Testis (tissue), 3 donors: ENCODE data around the gene P3H2. TPM values are rescaled to one million over a fixed set of nuclear protein-coding genes. Genes with fewer than 3 reads are reported as not detected.

Source experiments
- DNase-seq: peaks from one replicate; pipeline ENCODE4 v3.0.0-alpha.2; 2019
- H3K27ac ChIP-seq, 2 donors: fragments of 200-600 bp; sonication (generic); one replicate each; pipeline ENCODE4 v1.5.1; 2019
- H3K27me3 ChIP-seq: fragments of 200-600 bp; sonication (generic); one replicate; pipeline ENCODE4 v1.5.1; 2019
- H3K36me3 ChIP-seq: fragments of 200-600 bp; sonication (generic); one replicate; pipeline ENCODE4 v1.5.1; 2017; ENCODE audit warnings: low read depth; ENCODE audit errors: missing control alignments
- H3K4me1 ChIP-seq: fragments of 200-600 bp; sonication (generic); one replicate; pipeline ENCODE4 v1.5.1; 2019
- H3K4me3 ChIP-seq, 2 donors: fragments of 200-600 bp; sonication (generic); one replicate each; pipeline ENCODE4 v1.5.1; 2017 to 2019
- H3K9me3 ChIP-seq: fragments of 200-600 bp; sonication (generic); one replicate; pipeline ENCODE4 v1.5.1; 2017
- CTCF ChIP-seq, 3 experiments: fragments of 450-650 bp in 2 of 3; fragments of 200-600 bp in 1 of 3; sonication (generic) in 1 of 3; IDR thresholded peaks; one replicate each; pipeline ENCODE4 v1.5.1; 2016 to 2019; ENCODE audit warnings: antibody characterized with exemption in 3 of 3, mild to moderate bottlenecking in 2 of 3, moderate library complexity in 1 of 3
- POLR2A ChIP-seq: fragments of 450-650 bp; IDR thresholded peaks from one replicate; pipeline ENCODE4 v1.6.1; 2017; ENCODE audit warnings: antibody characterized with exemption, mild to moderate bottlenecking, moderate library complexity
- WGBS, 2 donors: methylation state at CpG; one replicate each; pipeline ENCODE4 v1.1.5; 2018; 5-methylcytosine and 5-hydroxymethylcytosine counted together
- intact Hi-C: fragments of 100-400 bp; cut with DNase I; formaldehyde crosslinking; loops from one replicate; pipeline ENCODE4 v1.15.1; 2023; ENCODE audit warnings: low total_unique reads
- polyA plus RNA-seq: library from polyadenylated mRNA; stranded (reverse); fragments of 350-450 nt; fragmentation: Illumina TruSeq; extraction: RNeasy Lipid Tissue Mini Kit (QIAGEN cat#74804); gene quantifications from one replicate; pipeline ENCODE4 v1.2.3, GENCODE V29; 2014; ENCODE audit warnings: low read depth, low replicate concordance; ENCODE audit not compliant: insufficient read depth
- total RNA-seq, 2 donors: library from RNA; depleted of rRNA; stranded (reverse); fragments of >200 nt; gene quantifications; one replicate each; pipeline ENCODE4 v1.2.3, GENCODE V29; 2016

Gene P3H2
- total and polyA plus RNA-seq, 3 donors from 2014 or later: 7.2 to 11.0 (median 10.1) TPM

GRCh38 chr3:190060192-190060775, 60.4 kb downstream of the P3H2 start:
- 85 to 93% methylated on average over 4 of the region's 4 CpGs for WGBS, 2 donors
- no peak for DNase-seq
- intact Hi-C loops: no loop called here
- H3K27me3 ChIP-seq: no peaks in the 10 kb centered on the region
- TF ChIP-seq CTCF (IDR thresholded peaks at IDR 0.05) (no peak), POLR2A (no peak)
- no peak overlapping the region for H3K27ac ChIP-seq
- H3K4me1 ChIP-seq: peaks cover 9% of the 10 kb centered on the region
- no peak overlapping the region for H3K4me3 ChIP-seq
- no peaks in the 10 kb centered on the region for H3K9me3 ChIP-seq
- H3K36me3 ChIP-seq: no peaks in the 10 kb centered on the region

- peaks cover 9% of the 10 kb centered on the region for H3K4me1 ChIP-seq
- no peak overlapping the region for H3K4me3 ChIP-seq
- H3K9me3 ChIP-seq: no peaks in the 10 kb centered on the region
- no peaks in the 10 kb centered on the region for H3K27me3 ChIP-seq
- H3K36me3 ChIP-seq: no peaks in the 10 kb centered on the region
- no peak for DNase-seq
- intact Hi-C loops: no loop called here
- peak overlapping the region in 1 of 2 donors; percentile 34 for H3K27ac ChIP-seq
- WGBS, 2 donors: 44 to 58% methylated on average over 1 of the region's 1 CpG
- TF ChIP-seq CTCF (IDR thresholded peaks at IDR 0.05) (no peak), POLR2A (no peak)
These were observed 61.5 kb downstream of the P3H2 start for GRCh38 chr3:190059242-190059590.

GRCh38 chr3:190058521-190059241, 62.0 kb downstream of the P3H2 start:
- peaks cover 9% of the 10 kb centered on the region for H3K4me1 ChIP-seq
- H3K27ac ChIP-seq: peak overlapping the region in 1 of 2 donors; percentile 34
- 20 to 22% methylated on average over 4 of the region's 4 CpGs for WGBS, 2 donors
- intact Hi-C loops: no loop called here
- no peaks in the 10 kb centered on the region for H3K36me3 ChIP-seq
- H3K4me3 ChIP-seq: no peak overlapping the region
- H3K27me3 ChIP-seq: no peaks in the 10 kb centered on the region
- TF ChIP-seq CTCF (IDR thresholded peaks at IDR 0.05): no peak
- TF ChIP-seq POLR2A: no peak
- no peaks in the 10 kb centered on the region for H3K9me3 ChIP-seq
- DNase-seq: no peak

- no peak for DNase-seq
- Histone ChIP-seq H3K27ac (no peak overlapping the region), H3K4me3 (no peak overlapping the region), H3K27me3 (no peaks in the 10 kb centered on the region), H3K9me3 (no peaks in the 10 kb centered on the region), H3K4me1 (peaks cover 12% of the 10 kb centered on the region), H3K36me3 (no peaks in the 10 kb centered on the region)
- 64 to 76% methylated on average over 4 of the region's 4 CpGs for WGBS, 2 donors
- intact Hi-C loops: no loop called here
- TF ChIP-seq CTCF (IDR thresholded peaks at IDR 0.05): no peak
- no peak for TF ChIP-seq POLR2A
These were observed 64.0 kb downstream of the P3H2 start for GRCh38 chr3:190056742-190057141.

- Histone ChIP-seq H3K9me3 (no peaks in the 10 kb centered on the region), H3K36me3 (no peaks in the 10 kb centered on the region), H3K4me1 (peaks cover 14% of the 10 kb centered on the region), H3K27ac (no peak overlapping the region), H3K4me3 (no peak overlapping the region), H3K27me3 (no peaks in the 10 kb centered on the region)
- intact Hi-C loops: no loop called here
- TF ChIP-seq POLR2A (no peak), CTCF (IDR thresholded peaks at IDR 0.05) (no peak)
- DNase-seq: no peak
- 87 to 91% methylated on average over 4 of the region's 4 CpGs for WGBS, 2 donors
These were observed 64.9 kb downstream of the P3H2 start for GRCh38 chr3:190055773-190056172.
